Mesenchymal stem cell (in vitro differentiated cells and primary cell): ENCODE data around the gene CRB1.

Source experiments
- DNase-seq: peaks from one replicate; pipeline ENCODE4 v3.0.0-alpha.2; 2013
- H2AFZ ChIP-seq: one replicate; pipeline ENCODE4 v1.6.1; 2013; ENCODE audit warnings: low read depth, mild to moderate bottlenecking, control low read depth, inconsistent platforms, low read length, moderate library complexity
- H2AK5ac ChIP-seq: 2 replicates; pipeline ENCODE4 v1.6.1; 2013; ENCODE audit warnings: low read length, moderate library complexity, mild to moderate bottlenecking, inconsistent platforms; ENCODE audit not compliant: severe bottlenecking
- H2BK120ac ChIP-seq: one replicate; pipeline ENCODE4 v1.6.1; 2013; ENCODE audit warnings: low read depth, mild to moderate bottlenecking, inconsistent platforms, low read length, moderate library complexity
- H2BK12ac ChIP-seq, 2 experiments: one replicate each; pipeline ENCODE4 v1.6.1; 2013; ENCODE audit warnings: inconsistent platforms in 2 of 2, low read length in 2 of 2, mild to moderate bottlenecking in 2 of 2, moderate library complexity in 2 of 2, control low read depth in 1 of 2
- H2BK15ac ChIP-seq: one replicate; pipeline ENCODE4 v1.6.1; 2013; ENCODE audit warnings: mild to moderate bottlenecking, low read depth, inconsistent platforms; ENCODE audit not compliant: poor library complexity, severe bottlenecking
- H2BK5ac ChIP-seq: 2 replicates; pipeline ENCODE4 v1.6.1; 2013; ENCODE audit warnings: low read depth, mild to moderate bottlenecking, low read length, control low read depth, inconsistent platforms; ENCODE audit not compliant: poor library complexity, severe bottlenecking
- H3K14ac ChIP-seq, 2 experiments: one replicate each; pipeline ENCODE4 v1.6.1; 2013; ENCODE audit warnings: inconsistent platforms in 2 of 2, low read length in 2 of 2, control low read depth in 1 of 2, mild to moderate bottlenecking in 1 of 2, moderate library complexity in 1 of 2
- H3K18ac ChIP-seq, 2 experiments: one replicate each; pipeline ENCODE4 v1.6.1; 2013; ENCODE audit warnings: inconsistent platforms in 2 of 2, low read length in 2 of 2, control low read depth in 1 of 2, low read depth in 1 of 2, mild to moderate bottlenecking in 1 of 2
- H3K23ac ChIP-seq, 2 experiments: one replicate each; pipeline ENCODE4 v1.6.1; 2013; ENCODE audit warnings: inconsistent platforms in 2 of 2, low read length in 2 of 2, mild to moderate bottlenecking in 2 of 2, moderate library complexity in 2 of 2, control low read depth in 1 of 2
- H3K27ac ChIP-seq: 2 replicates; pipeline ENCODE4 v1.5.1; 2013; ENCODE audit warnings: mild to moderate bottlenecking, moderate library complexity, low read length, control low read depth, inconsistent platforms; ENCODE audit not compliant: poor library complexity, severe bottlenecking
- H3K27me3 ChIP-seq, 2 experiments: 2 replicates each; pipeline versions ENCODE4 v1.6.1 to v1.7.0; 2013; ENCODE audit warnings: low read length in 2 of 2, mild to moderate bottlenecking in 2 of 2, moderate library complexity in 2 of 2, control low read depth in 1 of 2, inconsistent platforms in 1 of 2; ENCODE audit not compliant: control insufficient read depth in 1 of 2, insufficient read depth in 1 of 2
- H3K36me3 ChIP-seq, 2 experiments: 2 replicates each; pipeline versions ENCODE4 v1.6.1 to v1.7.0; 2013; ENCODE audit warnings: low read length in 2 of 2, control low read depth in 1 of 2, inconsistent platforms in 1 of 2, low read depth in 1 of 2, mild to moderate bottlenecking in 1 of 2; ENCODE audit not compliant: insufficient read depth in 2 of 2, control insufficient read depth in 1 of 2
- H3K4ac ChIP-seq, 2 experiments: one replicate each; pipeline ENCODE4 v1.6.1; 2013; ENCODE audit warnings: inconsistent platforms in 2 of 2, low read length in 2 of 2, mild to moderate bottlenecking in 2 of 2, moderate library complexity in 2 of 2, control low read depth in 1 of 2, low read depth in 1 of 2
- H3K4me1 ChIP-seq: 2 replicates; pipeline ENCODE4 v1.6.1; 2013; ENCODE audit warnings: low read depth, low read length, control low read depth; ENCODE audit not compliant: control insufficient read depth, insufficient read depth
- H3K4me2 ChIP-seq: 2 replicates; pipeline ENCODE4 v1.6.1; 2013; ENCODE audit warnings: low read length, mild to moderate bottlenecking, inconsistent platforms; ENCODE audit not compliant: poor library complexity, severe bottlenecking
- H3K4me3 ChIP-seq, 2 experiments: 2 replicates each; pipeline versions ENCODE4 v1.5.1 to v1.7.0; 2013; ENCODE audit warnings: low read length in 2 of 2, mild to moderate bottlenecking in 2 of 2, control low read depth in 1 of 2, low read depth in 1 of 2; ENCODE audit not compliant: insufficient read depth in 1 of 2
- H3K79me1 ChIP-seq: replicated peaks from 2 replicates; pipeline ENCODE4 v1.6.1; 2013; ENCODE audit warnings: mild to moderate bottlenecking, control low read depth, low read length, inconsistent platforms; ENCODE audit not compliant: poor library complexity, severe bottlenecking
- H3K9ac ChIP-seq: 2 replicates; pipeline ENCODE4 v1.7.0; 2013; ENCODE audit warnings: mild to moderate bottlenecking, low read length, moderate library complexity
- H3K9me3 ChIP-seq: 2 replicates; pipeline ENCODE4 v1.7.0; 2013; ENCODE audit warnings: mild to moderate bottlenecking, low read length; ENCODE audit not compliant: control insufficient read depth
- H4K8ac ChIP-seq: one replicate; pipeline ENCODE4 v1.6.1; 2013; ENCODE audit warnings: inconsistent platforms, mild to moderate bottlenecking, low read length, moderate library complexity
- H4K91ac ChIP-seq: one replicate; pipeline ENCODE4 v1.6.1; 2013; ENCODE audit warnings: mild to moderate bottlenecking, low read length, inconsistent platforms
- WGBS: methylation state at CpG from one replicate; pipeline ENCODE4 v1.1.7; 2013; ENCODE audit warnings: mixed read lengths; 5-methylcytosine and 5-hydroxymethylcytosine counted together

CRB1 gene

GRCh38 chr1:197224160-197224559 lies 43.9 kb upstream of the CRB1 start:
- no peaks in the 10 kb centered on the region for H3K79me1 ChIP-seq
- H2AK5ac ChIP-seq: no peak overlapping the region
- no peak overlapping the region for H3K9ac ChIP-seq
- no peak overlapping the region for H3K18ac ChIP-seq
- no peak overlapping the region for H3K14ac ChIP-seq
- H2AFZ ChIP-seq: no peak overlapping the region
- H2BK15ac ChIP-seq: no peak overlapping the region
- WGBS: no CpG with 5 or more reads among the region's 1 CpG
- H3K23ac ChIP-seq: no peak overlapping the region
- no peak overlapping the region for H3K4me2 ChIP-seq
- DNase-seq: no peak
- no peak overlapping the region for H3K4ac ChIP-seq
- no peaks in the 10 kb centered on the region for H3K36me3 ChIP-seq
- no peaks in the 10 kb centered on the region for H3K4me1 ChIP-seq
- H3K4me3 ChIP-seq: no peak overlapping the region
- H3K9me3 ChIP-seq: no peaks in the 10 kb centered on the region
- H3K27me3 ChIP-seq: no peaks in the 10 kb centered on the region
- no peak overlapping the region for H4K91ac ChIP-seq
- H2BK12ac ChIP-seq: no peak overlapping the region
- H2BK5ac ChIP-seq: no peak overlapping the region
- no peak overlapping the region for H3K27ac ChIP-seq
- H4K8ac ChIP-seq: no peak overlapping the region
- no peak overlapping the region for H2BK120ac ChIP-seq

- Histone ChIP-seq H3K4me3 (no peak overlapping the region), H2BK12ac (no peak overlapping the region), H3K4ac (no peak overlapping the region), H2AK5ac (no peak overlapping the region), H3K27me3 (no peaks in the 10 kb centered on the region), H4K91ac (no peak overlapping the region), H2BK5ac (no peak overlapping the region), H3K27ac (no peak overlapping the region), H3K14ac (no peak overlapping the region), H2BK15ac (no peak overlapping the region), H3K23ac (no peak overlapping the region), H4K8ac (no peak overlapping the region), H3K79me1 (no peaks in the 10 kb centered on the region), H2AFZ (no peak overlapping the region), H3K36me3 (no peaks in the 10 kb centered on the region), H3K4me2 (no peak overlapping the region), H3K18ac (no peak overlapping the region), H3K9ac (no peak overlapping the region), H2BK120ac (no peak overlapping the region), H3K4me1 (no peaks in the 10 kb centered on the region), H3K9me3 (no peaks in the 10 kb centered on the region)
- no peak for DNase-seq
- 79% methylated on average over 5 of the region's 5 CpGs for WGBS
These were observed 42.4 kb upstream of the CRB1 start for GRCh38 chr1:197225611-197226010.

- Histone ChIP-seq H3K4me1 (no peaks in the 10 kb centered on the region), H3K9me3 (no peaks in the 10 kb centered on the region), H3K27ac (no peak overlapping the region), H2BK5ac (no peak overlapping the region), H2AFZ (no peak overlapping the region), H4K91ac (no peak overlapping the region), H2AK5ac (no peak overlapping the region), H2BK15ac (no peak overlapping the region), H3K4ac (no peak overlapping the region), H3K14ac (no peak overlapping the region), H3K27me3 (no peaks in the 10 kb centered on the region), H4K8ac (no peak overlapping the region), H3K9ac (no peak overlapping the region), H2BK120ac (no peak overlapping the region), H3K4me2 (no peak overlapping the region), H3K79me1 (no peaks in the 10 kb centered on the region), H3K23ac (no peak overlapping the region), H3K18ac (no peak overlapping the region), H3K36me3 (no peaks in the 10 kb centered on the region), H2BK12ac (no peak overlapping the region), H3K4me3 (no peak overlapping the region)
- 80% methylated on average over 1 of the region's 1 CpG for WGBS
- DNase-seq: no peak
These were observed 33.5 kb upstream of the CRB1 start for GRCh38 chr1:197234581-197234980.

GRCh38 chr1:197235355-197235754 lies 32.7 kb upstream of the CRB1 start:
- no peak overlapping the region for H3K4me2 ChIP-seq
- H2BK120ac ChIP-seq: no peak overlapping the region
- H3K18ac ChIP-seq: no peak overlapping the region
- H4K8ac ChIP-seq: no peak overlapping the region
- H2AFZ ChIP-seq: no peak overlapping the region
- H3K79me1 ChIP-seq: no peaks in the 10 kb centered on the region
- no peak overlapping the region for H4K91ac ChIP-seq
- WGBS: 91% methylated on average over 2 of the region's 2 CpGs
- no peak overlapping the region for H3K4me3 ChIP-seq
- no peak overlapping the region for H3K4ac ChIP-seq
- no peak overlapping the region for H3K9ac ChIP-seq
- no peak overlapping the region for H3K14ac ChIP-seq
- H3K36me3 ChIP-seq: no peaks in the 10 kb centered on the region
- no peak overlapping the region for H3K27ac ChIP-seq
- no peak overlapping the region for H2BK12ac ChIP-seq
- H3K9me3 ChIP-seq: no peaks in the 10 kb centered on the region
- no peak overlapping the region for H3K23ac ChIP-seq
- H3K27me3 ChIP-seq: no peaks in the 10 kb centered on the region
- H2BK15ac ChIP-seq: no peak overlapping the region
- no peak overlapping the region for H2BK5ac ChIP-seq
- no peaks in the 10 kb centered on the region for H3K4me1 ChIP-seq
- H2AK5ac ChIP-seq: no peak overlapping the region
- no peak for DNase-seq
